ES-I3 (cell line): ENCODE data around the gene ABHD12B.
"Not testable (repeated sequence)": the region's sequence is repeated elsewhere in the genome, so short reads cannot be mapped to it uniquely, and the experiment has no call there.

ENCODE experiments used
- H3K36me3 ChIP-seq: 2 replicates; pipeline ENCODE4 v1.6.1; 2013; ENCODE audit warnings: mild to moderate bottlenecking, low read length, control low read depth, moderate library complexity; ENCODE audit not compliant: insufficient read depth
- H3K4me1 ChIP-seq: 2 replicates; pipeline ENCODE4 v1.6.1; 2013; ENCODE audit warnings: mild to moderate bottlenecking, control low read depth, low read length; ENCODE audit not compliant: insufficient read depth
- H3K9ac ChIP-seq: 2 replicates; pipeline ENCODE4 v1.6.1; 2013; ENCODE audit warnings: low read depth, mild to moderate bottlenecking, low read length, moderate library complexity
- H3K9me3 ChIP-seq: 2 replicates; pipeline ENCODE4 v1.6.1; 2013; ENCODE audit warnings: mild to moderate bottlenecking, low read length, moderate library complexity; ENCODE audit not compliant: control insufficient read depth, insufficient read depth

The ABHD12B gene

DNA sequence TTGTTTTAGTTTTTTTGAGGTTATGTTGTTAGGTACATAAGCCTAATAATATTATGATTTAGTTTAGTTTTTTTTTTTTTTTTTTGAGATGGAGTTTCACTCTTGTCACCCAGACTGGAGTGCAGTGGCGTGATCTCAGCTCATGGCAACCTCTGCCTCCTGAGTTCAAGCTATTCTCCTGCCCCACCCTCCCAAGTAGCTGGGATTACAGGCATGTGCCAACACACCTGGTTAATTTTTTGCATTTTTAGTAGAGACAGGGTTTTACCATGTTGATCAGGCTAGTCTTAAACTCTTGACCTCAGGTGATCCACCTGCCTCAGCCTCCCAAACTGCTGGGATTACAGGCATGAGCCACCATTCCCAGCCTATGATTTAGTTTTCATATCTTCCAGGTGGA, 25.2 kb downstream of the ABHD12B start:
- peak overlapping the region; percentile 53 for H3K9ac ChIP-seq
- peaks cover 20% of the 10 kb centered on the region for H3K4me1 ChIP-seq
- H3K9me3 ChIP-seq, H3K36me3 ChIP-seq: not testable (repeated sequence)

DNA sequence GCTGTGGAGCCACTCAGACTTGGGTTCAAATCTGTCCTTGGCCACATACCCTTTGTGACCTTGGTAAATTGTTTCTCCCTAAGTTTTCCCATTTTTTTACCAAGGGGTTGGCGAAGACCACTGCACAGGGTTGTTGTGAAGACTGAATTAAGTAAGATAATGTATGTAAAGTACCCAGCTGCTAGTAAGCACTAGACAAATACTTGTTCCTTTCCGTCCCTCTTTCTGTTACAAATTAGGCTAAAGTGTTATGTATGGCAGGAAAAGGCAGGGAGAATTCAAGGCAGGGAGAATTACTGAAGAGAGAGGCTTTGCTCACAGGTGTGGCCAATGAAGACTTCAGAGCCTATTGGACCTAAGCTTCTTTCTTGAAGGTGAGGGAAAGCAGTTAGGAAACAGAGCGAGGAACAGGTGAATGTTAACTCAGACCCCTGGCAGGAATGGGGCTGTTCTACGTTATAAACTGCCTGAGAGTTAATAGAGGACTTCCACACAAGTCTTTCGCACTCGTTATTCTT, 25.9 kb downstream of the ABHD12B start:
- no peaks in the 10 kb centered on the region for H3K9me3 ChIP-seq
- peaks cover 2% of the 10 kb centered on the region; the same call in 1 of the 2 replicates for H3K36me3 ChIP-seq
- H3K4me1 ChIP-seq, result peaks cover 20% of the 10 kb centered on the region
- peak overlapping the region; percentile 53 for H3K9ac ChIP-seq

DNA sequence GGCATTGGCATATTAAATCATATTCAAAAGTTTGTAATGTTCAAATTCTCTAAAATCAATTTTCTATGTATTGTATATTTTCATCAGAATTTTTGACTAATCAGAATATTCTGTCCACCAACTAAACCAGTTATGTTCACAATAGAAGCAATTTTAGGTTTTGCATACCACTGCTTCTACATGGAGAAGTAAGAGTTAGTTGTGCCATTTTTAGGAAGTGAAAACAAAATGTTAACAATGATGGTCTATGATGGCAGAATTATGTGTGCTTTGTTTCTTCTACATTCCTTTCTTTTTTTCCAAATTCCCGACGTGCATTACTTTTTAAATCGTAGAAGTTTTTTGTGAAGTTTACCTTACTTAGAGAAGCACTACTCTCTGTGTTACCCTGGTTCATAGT, 29.5 kb downstream of the ABHD12B start:
- H3K9ac ChIP-seq, result no peak overlapping the region
- 0 out of 2 replicates have a peak, but pooled peaks cover 5% of the 10 kb centered on the region for H3K9me3 ChIP-seq
- peaks cover 19% of the 10 kb centered on the region for H3K4me1 ChIP-seq
- peaks cover 20% of the 10 kb centered on the region; the same call in 1 of the 2 replicates for H3K36me3 ChIP-seq

DNA sequence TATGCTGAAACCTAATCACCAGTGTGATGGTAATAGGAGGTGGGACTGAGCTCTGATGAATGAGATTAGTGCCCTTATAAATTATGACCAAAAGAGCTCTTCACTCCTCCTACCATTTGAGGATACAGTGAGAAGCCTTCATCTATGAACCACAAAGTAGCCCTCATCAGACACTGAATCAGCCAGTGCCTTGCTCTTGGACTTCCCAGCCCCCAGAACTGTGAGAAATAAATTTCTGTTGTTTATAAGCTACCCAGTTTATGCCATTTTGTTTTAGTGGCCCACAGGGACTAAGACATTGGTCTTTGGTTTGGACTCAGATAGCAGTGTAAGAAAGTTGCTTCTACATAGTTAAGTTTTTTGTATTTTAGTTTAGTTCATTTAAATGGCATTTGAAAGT, 32.9 kb downstream of the ABHD12B start:
- H3K9ac ChIP-seq, result no peak overlapping the region
- H3K36me3 ChIP-seq, result peaks cover 29% of the 10 kb centered on the region
- peaks cover 7% of the 10 kb centered on the region; the same call in 1 of the 2 replicates for H3K4me1 ChIP-seq
- 0 out of 2 replicates have a peak, but pooled peaks cover 5% of the 10 kb centered on the region for H3K9me3 ChIP-seq

DNA sequence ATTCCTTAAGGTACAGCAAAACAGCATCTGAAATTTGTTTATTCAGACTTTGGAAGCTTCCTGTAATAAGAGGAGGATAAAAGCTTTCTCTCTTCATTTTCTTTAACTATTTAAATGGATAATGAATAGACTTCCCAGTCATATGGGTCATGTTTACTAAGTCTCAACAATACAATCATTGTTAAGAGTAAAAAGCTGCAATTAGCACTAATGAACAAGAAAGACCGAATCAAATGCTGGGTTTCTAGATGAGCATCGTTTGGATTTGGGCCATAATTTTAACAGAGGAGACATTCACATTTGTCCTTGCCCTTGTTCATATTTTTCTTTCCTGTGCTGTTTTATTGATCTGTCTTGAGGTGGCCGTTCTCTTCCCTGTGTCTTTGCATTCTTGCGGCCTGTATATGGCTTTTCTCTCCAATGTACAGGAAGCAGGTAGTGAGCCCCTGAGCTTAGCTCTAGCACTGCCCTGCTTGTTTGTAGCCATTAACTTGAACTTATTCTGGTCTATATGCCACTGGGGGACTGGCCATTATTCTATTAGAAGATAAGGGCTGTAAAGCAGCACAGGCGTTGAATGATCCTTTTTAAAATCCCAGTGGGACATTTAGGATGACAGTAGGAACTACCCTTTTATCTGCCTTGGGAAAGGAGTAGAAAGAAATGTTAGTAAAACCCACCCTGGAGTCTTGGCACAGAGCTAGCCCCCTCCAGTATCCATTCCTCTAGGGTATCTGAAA, 34.6 kb downstream of the ABHD12B start:
- Histone ChIP-seq H3K9ac (no peak overlapping the region), H3K9me3 (0 out of 2 replicates have a peak, but pooled peaks cover 5% of the 10 kb centered on the region), H3K36me3 (peaks cover 38% of the 10 kb centered on the region), H3K4me1 (peaks cover 9% of the 10 kb centered on the region; the same call in 1 of the 2 replicates)

DNA sequence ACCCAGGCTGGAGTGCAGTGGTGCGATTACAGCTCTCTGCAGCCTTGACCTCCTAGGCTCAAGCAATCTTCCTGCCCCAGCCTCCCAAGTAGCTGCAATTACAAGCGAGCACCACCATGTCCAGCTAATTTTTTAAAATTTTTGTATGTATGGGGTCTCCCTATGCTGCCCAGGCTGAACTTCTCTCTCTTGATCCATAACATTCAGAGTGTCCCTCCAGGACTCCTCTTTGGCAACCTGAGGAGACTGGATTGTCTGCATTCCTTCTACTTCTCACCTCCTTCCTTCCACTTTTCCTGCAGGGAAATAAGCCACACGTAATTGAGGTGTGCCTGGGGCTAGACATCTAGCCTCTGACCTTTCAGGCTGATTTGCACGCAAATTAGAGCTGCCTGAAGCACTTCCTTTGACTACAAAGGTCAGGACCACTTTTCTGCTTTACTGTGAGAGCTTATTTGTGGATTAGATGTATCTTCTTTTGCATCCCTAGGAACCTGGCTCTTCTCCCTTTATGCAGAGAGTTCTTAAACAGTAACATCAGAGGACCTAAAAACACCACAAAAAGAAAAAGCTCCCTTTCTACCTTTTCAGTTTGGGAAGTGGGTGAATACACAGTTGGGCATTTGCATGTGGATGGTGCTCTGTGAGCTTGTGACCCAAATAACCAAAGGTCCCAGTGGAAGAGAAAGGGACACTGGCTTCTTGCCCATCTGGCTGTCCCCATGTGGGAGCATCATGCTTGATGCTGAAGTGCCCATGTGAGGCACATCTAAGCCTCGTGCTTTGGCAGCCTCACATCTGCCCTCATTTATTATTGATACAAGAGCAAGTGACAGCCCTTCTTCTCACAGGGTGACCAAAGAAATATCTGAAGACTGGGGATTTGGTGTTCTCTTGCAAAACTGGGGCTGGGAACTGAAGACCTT, 38.9 kb downstream of the ABHD12B start:
- Histone ChIP-seq H3K9ac (no peak overlapping the region), H3K36me3 (peaks cover 32% of the 10 kb centered on the region), H3K9me3 (no peaks in the 10 kb centered on the region), H3K4me1 (peaks cover 7% of the 10 kb centered on the region; the same call in 1 of the 2 replicates)

DNA sequence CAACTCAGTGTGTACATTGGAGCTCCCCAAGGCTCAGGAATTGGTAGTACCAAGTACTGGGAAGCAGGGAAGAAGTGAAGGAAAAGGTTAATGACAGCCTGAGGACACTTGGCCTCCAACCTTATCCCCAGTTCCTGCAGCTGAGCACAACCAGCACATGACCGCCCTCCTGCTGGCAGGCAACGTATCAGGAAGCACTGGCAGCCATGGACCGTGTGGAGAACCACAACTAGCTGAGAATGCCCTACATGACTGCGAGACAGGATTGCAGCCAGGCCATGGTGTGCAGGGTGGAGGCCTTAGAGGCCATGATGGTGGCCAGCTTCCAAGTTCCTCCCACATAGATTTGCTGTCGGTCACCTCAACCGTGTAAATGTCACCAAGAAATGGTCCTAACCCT, 45.6 kb downstream of the ABHD12B start:
- no peaks in the 10 kb centered on the region for H3K9me3 ChIP-seq
- no peak overlapping the region for H3K9ac ChIP-seq
- H3K36me3 ChIP-seq, result peaks cover 8% of the 10 kb centered on the region
- H3K4me1 ChIP-seq, result peaks cover 3% of the 10 kb centered on the region; the same call in 1 of the 2 replicates

DNA sequence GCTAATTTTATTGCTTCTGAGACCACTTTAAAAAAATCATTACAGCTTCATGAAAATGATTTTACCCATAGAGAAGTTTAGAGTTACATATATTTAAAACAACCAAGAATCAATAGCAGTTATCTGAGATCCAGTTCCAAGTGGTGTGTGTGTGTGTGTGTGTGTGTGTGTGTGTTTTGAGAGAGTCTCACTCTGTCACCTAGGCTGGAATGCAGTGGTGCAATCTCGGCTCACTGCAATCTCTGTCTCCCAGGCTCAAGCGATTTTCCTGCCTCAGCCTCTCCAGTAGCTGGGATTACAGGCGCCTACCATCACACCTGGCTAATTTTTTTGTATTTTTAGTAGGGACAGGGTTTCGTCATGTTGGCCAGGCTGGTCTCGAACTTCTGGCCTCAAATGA, 47.7 kb downstream of the ABHD12B start:
- not testable (repeated sequence) for H3K36me3 ChIP-seq, H3K9ac ChIP-seq

DNA sequence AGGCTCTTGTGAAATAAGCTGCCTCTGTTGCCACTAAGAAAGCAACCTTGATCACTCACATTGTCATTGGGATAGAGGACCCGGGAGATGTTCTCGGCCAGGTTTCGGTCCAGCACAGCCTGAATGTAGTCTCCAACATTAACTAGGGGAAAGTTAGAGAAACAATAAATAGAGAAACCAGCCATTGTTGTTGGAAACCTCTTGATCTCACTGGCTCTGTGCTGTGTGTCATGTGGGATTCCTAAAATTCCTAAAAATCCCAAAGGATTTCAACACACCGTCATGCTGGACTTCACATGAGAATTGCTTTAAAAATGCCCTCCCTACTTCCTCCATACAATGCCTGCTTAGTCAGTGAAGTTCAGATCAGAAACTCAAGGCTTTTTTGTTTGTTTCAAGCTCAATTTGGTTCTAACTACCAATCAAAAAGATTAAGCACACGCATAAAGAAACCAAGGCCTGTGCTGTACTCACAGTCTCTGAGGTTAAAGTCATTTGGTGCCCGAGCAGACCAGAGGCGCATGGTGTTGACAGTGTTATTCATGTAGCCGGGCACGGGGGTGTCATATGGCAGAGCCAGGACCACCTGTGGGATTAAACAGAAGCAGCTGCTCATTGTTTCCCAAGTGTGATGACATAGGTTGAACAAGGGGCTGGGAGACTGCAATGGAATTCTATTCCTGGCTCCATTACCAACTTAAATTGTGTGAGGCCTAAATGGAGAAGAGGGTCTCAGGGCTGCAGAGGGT, 48.8 kb downstream of the ABHD12B start:
- no peak overlapping the region for H3K9ac ChIP-seq
- H3K36me3 ChIP-seq, result peaks cover 11% of the 10 kb centered on the region
- H3K9me3 ChIP-seq, result no peaks in the 10 kb centered on the region
- peaks cover 3% of the 10 kb centered on the region; the same call in 1 of the 2 replicates for H3K4me1 ChIP-seq

More for the DNA sequence above, 47.7 kb downstream of the ABHD12B start:
- H3K4me1 ChIP-seq, H3K9me3 ChIP-seq: not testable (repeated sequence)

DNA sequence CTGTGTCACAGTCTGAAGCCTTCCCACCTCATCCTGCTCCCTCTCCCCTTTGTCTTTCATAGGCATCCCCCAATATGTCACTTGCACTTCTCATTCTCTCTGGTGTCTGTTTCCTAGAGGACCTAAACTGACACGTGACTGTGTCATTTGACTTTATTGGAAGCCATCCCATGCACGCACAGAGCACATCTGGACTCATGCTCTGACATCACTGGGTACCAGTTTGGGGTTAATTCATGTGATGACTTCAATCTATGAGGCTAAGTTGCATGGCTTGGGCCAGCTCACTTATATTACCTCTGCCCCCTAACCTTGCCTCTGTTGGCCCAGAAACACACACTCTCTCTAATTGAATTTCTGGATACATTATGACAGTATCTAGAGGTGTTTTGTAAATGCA, 51.0 kb downstream of the ABHD12B start:
- H3K4me1 ChIP-seq, result peaks cover 3% of the 10 kb centered on the region; the same call in 1 of the 2 replicates
- no peaks in the 10 kb centered on the region for H3K9me3 ChIP-seq
- H3K9ac ChIP-seq, result no peak overlapping the region
- H3K36me3 ChIP-seq, result peaks cover 11% of the 10 kb centered on the region

DNA sequence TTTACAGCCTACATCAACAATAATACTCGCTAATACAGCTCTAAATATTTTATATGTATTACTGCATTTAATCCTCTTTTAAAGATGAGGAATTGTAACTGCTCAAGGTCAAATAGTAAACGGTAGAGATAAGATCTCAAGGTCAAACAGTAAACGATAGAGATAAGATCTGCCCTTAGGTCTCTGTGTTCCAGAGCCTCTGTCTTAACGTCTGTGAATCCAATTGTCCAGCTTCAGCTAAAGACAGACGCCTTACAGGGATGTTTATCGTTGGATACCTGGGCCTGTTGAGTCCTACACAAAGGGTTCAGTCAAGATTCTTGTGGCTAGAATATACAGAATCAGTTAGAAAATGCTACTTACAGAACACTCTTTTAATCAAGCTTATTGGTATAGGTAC, 52.4 kb downstream of the ABHD12B start:
- Histone ChIP-seq H3K9ac (no peak overlapping the region), H3K4me1 (peaks cover 3% of the 10 kb centered on the region; the same call in 1 of the 2 replicates), H3K36me3 (peaks cover 17% of the 10 kb centered on the region), H3K9me3 (no peaks in the 10 kb centered on the region)

DNA sequence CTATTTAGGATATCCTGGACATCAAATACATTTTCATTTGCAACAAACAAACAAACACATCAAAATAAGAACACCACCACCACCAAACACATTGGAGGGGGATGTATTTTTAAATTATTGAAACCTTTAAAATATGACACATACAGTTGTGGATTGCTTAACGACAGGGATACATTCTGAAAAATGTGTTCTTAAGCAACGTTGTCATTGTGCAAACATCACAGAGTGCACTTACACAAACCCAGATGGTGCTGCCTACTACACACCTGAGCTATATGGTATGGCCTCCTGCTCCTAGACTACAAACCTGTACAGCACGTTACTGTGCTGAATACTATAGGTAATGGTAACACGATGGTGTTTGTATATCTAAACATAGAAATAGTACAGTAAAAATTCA, 53.0 kb downstream of the ABHD12B start:
- H3K4me1 ChIP-seq, result peaks cover 3% of the 10 kb centered on the region; the same call in 1 of the 2 replicates
- H3K9me3 ChIP-seq, result no peaks in the 10 kb centered on the region
- no peak overlapping the region for H3K9ac ChIP-seq
- H3K36me3 ChIP-seq, result peaks cover 17% of the 10 kb centered on the region

DNA sequence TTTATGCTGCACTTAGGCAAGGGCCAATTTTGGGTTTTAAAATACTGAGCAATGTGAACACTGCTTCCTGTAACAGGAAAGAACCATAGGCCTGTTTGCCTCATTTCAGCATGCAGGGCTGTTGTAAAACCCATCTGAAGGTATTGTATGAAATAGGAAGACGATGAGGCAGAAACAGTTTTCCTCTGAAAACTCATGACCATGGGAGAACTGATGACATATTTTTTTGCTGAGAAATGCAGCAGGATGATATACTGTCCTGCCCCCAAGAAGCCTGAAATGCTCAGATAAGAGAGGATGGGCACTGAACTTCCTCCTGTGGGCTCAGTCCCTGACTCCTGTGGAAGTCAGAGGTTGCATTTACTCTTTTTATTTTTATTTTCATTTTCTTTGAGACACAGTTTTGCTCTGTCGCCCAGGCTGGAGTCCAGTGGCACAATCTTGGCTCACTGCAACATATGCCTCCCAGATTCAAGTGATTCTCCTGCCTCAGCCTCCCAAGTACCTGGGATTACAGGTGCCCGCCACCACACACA, 55.1 kb downstream of the ABHD12B start:
- Histone ChIP-seq H3K9me3 (no peaks in the 10 kb centered on the region), H3K36me3 (peaks cover 19% of the 10 kb centered on the region), H3K9ac (no peak overlapping the region), H3K4me1 (no peaks in the 10 kb centered on the region)
